Upper lobe of right lung (tissue), 1 donor: Measurements from ENCODE around the gene SPHK2. TPM values are rescaled to one million over a fixed set of nuclear protein-coding genes. Genes with fewer than 3 reads are reported as not detected.
A peak's percentile ranks its signal among the peaks of the same experiment; 100 is the strongest.
"Not testable (repeated sequence)": the region's sequence is repeated elsewhere in the genome, so short reads cannot be mapped to it uniquely, and the experiment has no call there.

Experiments
- ATAC-seq: fragments of 200-7000 bp; cut with Tn5 transposase; one replicate; pipeline ENCODE4 v1.9.1; 2020; ENCODE audit warnings: mild to moderate bottlenecking, moderate library complexity
- DNase-seq: peaks from one replicate; pipeline ENCODE4 v3.0.0-alpha.2; 2020
- H3K27ac ChIP-seq: fragments of 200-600 bp; one replicate; pipeline ENCODE4 v1.8.0; 2022
- H3K27me3 ChIP-seq: fragments of 200-600 bp; one replicate; pipeline ENCODE4 v1.8.0; 2022; ENCODE audit warnings: mild to moderate bottlenecking
- H3K36me3 ChIP-seq: fragments of 200-600 bp; one replicate; pipeline ENCODE4 v1.8.0; 2022
- H3K4me1 ChIP-seq: fragments of 200-600 bp; one replicate; pipeline ENCODE4 v1.8.0; 2022
- H3K4me3 ChIP-seq: fragments of 200-600 bp; one replicate; pipeline ENCODE4 v1.8.0; 2022; ENCODE audit warnings: mild to moderate bottlenecking
- H3K9me3 ChIP-seq: fragments of 200-600 bp; one replicate; pipeline ENCODE4 v1.8.0; 2022
- intact Hi-C: fragments of 100-400 bp; cut with DNase I; formaldehyde crosslinking; loops from one replicate; pipeline ENCODE4 v1.11.0; 2022
- total RNA-seq: library from RNA; stranded (reverse); fragmentation: NEBNext Ultra II Directional; extraction: Animal tissue kit (Norgen Biotek cat#: 25700); gene quantifications from one replicate; pipeline ENCODE4 v1.2.1, GENCODE V29; 2021
- TF ChIP-seq, protein P1 (sequence below): fragments of 200-600 bp; IDR thresholded peaks from one replicate; pipeline ENCODE4 v1.8.0; 2022; ENCODE audit warnings: antibody characterized with exemption
- donor health status: DM: no; HTN: yes; CAD: no; lungs with severe emphysema.

SPHK2 gene
- total RNA-seq, 1 donor from 2014 or later: 23.3 TPM

DNA sequence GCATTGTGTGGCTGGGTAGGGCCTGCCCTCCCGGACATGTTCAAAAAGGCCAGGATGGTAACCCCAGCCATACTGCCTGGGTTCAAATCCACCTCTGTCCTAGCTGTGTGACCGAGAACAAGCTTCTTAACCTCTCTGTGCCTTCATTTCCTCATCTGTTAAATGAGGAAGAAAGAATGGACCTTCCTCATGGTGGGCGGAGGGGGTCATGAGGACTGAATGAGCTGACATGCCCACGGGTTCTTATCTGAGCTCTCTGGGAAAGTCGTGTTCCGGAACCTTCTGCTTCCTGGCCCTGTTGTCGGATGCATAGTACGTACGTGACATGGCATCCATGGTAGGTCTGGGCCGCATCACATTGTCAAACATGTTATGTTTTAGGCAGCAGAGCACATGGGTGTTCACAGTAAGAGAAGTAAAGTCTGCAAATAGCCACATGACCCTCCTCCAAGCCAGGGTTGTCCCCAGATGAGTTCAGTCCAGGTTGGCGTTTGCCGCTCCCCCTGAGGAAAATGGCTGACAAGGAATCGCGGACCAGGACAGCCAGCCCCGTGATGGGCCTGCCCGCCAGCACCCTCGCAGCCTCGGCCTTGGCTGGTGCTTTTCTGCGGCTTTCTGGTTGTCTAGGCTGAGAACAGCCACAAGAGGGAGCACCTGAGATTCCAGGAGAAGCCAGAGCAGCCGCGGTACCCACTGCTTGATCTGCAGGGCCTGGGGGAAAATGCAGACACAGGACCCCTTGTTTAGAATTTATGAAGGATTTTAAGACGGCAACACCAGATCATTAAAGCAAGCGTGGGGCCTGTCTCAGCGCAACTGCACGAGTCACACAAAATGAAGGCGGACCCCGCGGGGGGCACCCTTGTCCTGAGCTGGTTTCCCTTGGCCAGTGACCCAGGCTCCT lies 55.9 kb downstream of the SPHK2 start:
- Histone ChIP-seq H3K27ac (peak overlapping the region; percentile 61), H3K9me3 (no peaks in the 10 kb centered on the region)
- intact Hi-C loops: no loop called here

DNA sequence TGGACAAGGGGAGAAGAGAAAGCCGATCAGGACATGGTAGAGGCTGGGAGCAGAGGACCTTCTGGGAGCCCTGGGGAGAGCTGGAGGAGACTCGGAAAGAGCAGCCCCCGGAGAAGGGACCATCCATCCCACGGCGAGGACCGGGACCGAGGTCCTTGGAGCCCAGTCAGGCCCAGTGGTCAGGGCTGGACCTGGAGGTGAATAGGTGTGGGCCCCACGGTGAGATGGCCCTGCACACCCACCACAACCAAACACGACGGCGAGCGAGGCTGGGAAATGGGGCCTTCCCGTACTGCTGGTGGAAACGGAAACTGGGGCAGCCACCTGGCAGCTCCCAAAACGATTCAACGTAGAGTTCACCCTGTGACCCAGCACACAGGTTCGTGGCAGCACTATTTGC lies 57.2 kb downstream of the SPHK2 start:
- no peak for ATAC-seq
- Histone ChIP-seq H3K9me3 (no peaks in the 10 kb centered on the region), H3K27ac (no peak overlapping the region), H3K4me3 (no peak overlapping the region), H3K4me1 (peaks cover 10% of the 10 kb centered on the region), H3K27me3 (no peaks in the 10 kb centered on the region), H3K36me3 (no peaks in the 10 kb centered on the region)
- TF ChIP-seq, protein P1, sequence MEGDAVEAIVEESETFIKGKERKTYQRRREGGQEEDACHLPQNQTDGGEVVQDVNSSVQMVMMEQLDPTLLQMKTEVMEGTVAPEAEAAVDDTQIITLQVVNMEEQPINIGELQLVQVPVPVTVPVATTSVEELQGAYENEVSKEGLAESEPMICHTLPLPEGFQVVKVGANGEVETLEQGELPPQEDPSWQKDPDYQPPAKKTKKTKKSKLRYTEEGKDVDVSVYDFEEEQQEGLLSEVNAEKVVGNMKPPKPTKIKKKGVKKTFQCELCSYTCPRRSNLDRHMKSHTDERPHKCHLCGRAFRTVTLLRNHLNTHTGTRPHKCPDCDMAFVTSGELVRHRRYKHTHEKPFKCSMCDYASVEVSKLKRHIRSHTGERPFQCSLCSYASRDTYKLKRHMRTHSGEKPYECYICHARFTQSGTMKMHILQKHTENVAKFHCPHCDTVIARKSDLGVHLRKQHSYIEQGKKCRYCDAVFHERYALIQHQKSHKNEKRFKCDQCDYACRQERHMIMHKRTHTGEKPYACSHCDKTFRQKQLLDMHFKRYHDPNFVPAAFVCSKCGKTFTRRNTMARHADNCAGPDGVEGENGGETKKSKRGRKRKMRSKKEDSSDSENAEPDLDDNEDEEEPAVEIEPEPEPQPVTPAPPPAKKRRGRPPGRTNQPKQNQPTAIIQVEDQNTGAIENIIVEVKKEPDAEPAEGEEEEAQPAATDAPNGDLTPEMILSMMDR: no peak
- intact Hi-C loops: no loop called here
- no peak for DNase-seq

More for the DNA sequence above, 55.9 kb downstream of the SPHK2 start:
- DNase-seq (peak; percentile 83), ATAC-seq (peak; percentile 87)
- no peaks in the 10 kb centered on the region for H3K27me3 ChIP-seq
- H3K36me3 ChIP-seq: no peaks in the 10 kb centered on the region
- peaks cover 10% of the 10 kb centered on the region for H3K4me1 ChIP-seq
- TF ChIP-seq, protein P1: peak; percentile 86
- H3K4me3 ChIP-seq: no peak overlapping the region

DNA sequence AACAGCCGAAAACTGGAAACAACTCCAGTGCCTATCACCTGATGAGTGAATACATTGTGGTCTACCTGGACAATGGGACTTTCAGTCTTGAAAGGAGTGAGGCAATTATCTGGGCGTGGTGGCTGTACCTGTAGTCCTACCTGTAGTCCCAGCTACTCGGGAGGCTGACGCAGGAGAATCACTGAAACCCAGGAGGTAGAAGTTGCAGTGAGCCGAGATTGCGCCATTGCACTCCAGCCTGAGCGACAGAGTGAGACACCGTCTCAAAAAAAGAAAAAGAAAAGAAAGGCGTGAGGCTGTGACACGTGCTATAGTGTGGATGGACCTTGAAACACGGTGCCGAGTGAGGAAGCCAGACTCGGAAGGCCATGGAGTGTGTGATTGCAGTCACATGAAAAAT lies 57.6 kb downstream of the SPHK2 start:
- Histone ChIP-seq H3K9me3 (no peaks in the 10 kb centered on the region), H3K4me1 (peaks cover 10% of the 10 kb centered on the region), H3K36me3 (no peaks in the 10 kb centered on the region), H3K27me3 (no peaks in the 10 kb centered on the region), H3K27ac (no peak overlapping the region), H3K4me3 (no peak overlapping the region)
- ATAC-seq (no peak), DNase-seq (no peak)
- intact Hi-C loops: no loop called here
- TF ChIP-seq, protein P1: no peak

DNA sequence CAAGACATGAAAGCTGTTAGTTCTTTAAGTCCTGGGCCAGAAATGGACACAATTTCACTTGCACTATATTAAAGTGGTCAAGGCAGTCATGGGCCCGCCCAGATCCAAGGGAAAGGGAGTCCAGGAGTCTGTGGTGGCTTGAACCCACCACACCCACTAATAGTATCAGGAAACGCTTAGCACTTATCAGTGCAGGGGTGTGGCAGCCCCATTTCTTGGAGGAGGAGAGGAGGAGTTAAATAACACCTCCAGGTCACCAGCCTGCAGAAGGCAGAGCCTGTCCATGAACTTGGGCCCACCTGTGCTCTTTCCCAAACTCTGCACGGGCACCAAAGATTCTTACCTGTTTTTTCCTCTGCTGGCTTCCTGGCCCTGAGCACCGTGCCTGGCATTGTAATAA lies 58.9 kb downstream of the SPHK2 start:
- TF ChIP-seq, protein P1: no peak
- DNase-seq: no peak
- intact Hi-C loops: no loop called here

DNA sequence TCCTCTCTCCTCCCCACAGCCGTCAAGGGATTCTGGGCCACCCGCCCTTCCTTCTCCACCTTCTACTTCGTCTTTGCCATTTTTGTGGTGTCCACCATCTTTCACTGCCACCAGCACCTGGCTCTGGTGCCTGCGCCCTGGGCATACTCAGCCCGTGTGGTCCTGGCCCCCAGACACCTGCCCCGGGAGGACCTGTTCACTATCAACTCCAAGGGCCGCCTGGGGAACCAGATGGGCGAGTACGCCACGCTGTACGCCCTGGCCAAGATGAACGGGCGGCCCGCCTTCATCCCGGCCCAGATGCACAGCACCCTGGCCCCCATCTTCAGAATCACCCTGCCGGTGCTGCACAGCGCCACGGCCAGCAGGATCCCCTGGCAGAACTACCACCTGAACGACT lies 60.7 kb downstream of the SPHK2 start:
- ATAC-seq: not testable (repeated sequence)

More for the DNA sequence above, 58.9 kb downstream of the SPHK2 start:
- peaks cover 10% of the 10 kb centered on the region for H3K4me1 ChIP-seq
- H3K27ac ChIP-seq: no peak overlapping the region
- no peak overlapping the region for H3K4me3 ChIP-seq
- H3K27me3 ChIP-seq: no peaks in the 10 kb centered on the region
- no peak for ATAC-seq
- no peaks in the 10 kb centered on the region for H3K36me3 ChIP-seq
- no peaks in the 10 kb centered on the region for H3K9me3 ChIP-seq

More for the DNA sequence above, 60.7 kb downstream of the SPHK2 start:
- intact Hi-C loops, DNase-seq, H3K4me3 ChIP-seq, H3K27me3 ChIP-seq, H3K27ac ChIP-seq, H3K36me3 ChIP-seq, H3K9me3 ChIP-seq: not testable (repeated sequence)
- H3K4me1 ChIP-seq: peaks cover 12% of the 10 kb centered on the region

Other genes starting within 250 kb of the SPHK2 start
- gene KDELR1, start 228.0 kb upstream of the SPHK2 start, total RNA-seq: 138 TPM
- 0.61 TPM for gene GRIN2D, start 225.8 kb upstream of the SPHK2 start, total RNA-seq
- gene GRWD1, start 173.5 kb upstream of the SPHK2 start, total RNA-seq: 27.1 TPM
- 1.1 TPM for gene KCNJ14, start 163.9 kb upstream of the SPHK2 start, total RNA-seq
- 60.7 TPM for gene CYTH2, start 150.1 kb upstream of the SPHK2 start, total RNA-seq
- 7.1 TPM for gene LMTK3, start 107.7 kb upstream of the SPHK2 start, total RNA-seq
- 20.4 TPM for gene SULT2B1, start 67.3 kb upstream of the SPHK2 start, total RNA-seq
- gene SPACA4, start 12.8 kb upstream of the SPHK2 start, total RNA-seq: 0.98 TPM
- gene FAM83E, start 4.4 kb upstream of the SPHK2 start, total RNA-seq: 31.1 TPM
- 1,025 TPM for gene RPL18, start 328 bp upstream of the SPHK2 start, total RNA-seq
- 17.7 TPM for gene DBP, start 17.9 kb downstream of the SPHK2 start, total RNA-seq
- gene CA11, start 26.7 kb downstream of the SPHK2 start, total RNA-seq: 9.5 TPM
- 1.2 TPM for gene NTN5, start 53.5 kb downstream of the SPHK2 start, total RNA-seq
- 0.81 TPM for gene FUT2, start 76.5 kb downstream of the SPHK2 start, total RNA-seq
- 1.2 TPM for gene MAMSTR, start 100.2 kb downstream of the SPHK2 start, total RNA-seq
- gene RASIP1, start 121.1 kb downstream of the SPHK2 start, total RNA-seq: 54.5 TPM
- 3.8 TPM for gene IZUMO1, start 127.4 kb downstream of the SPHK2 start, total RNA-seq
- gene FUT1, start 133.1 kb downstream of the SPHK2 start, total RNA-seq: 19.9 TPM
- not detected for gene FGF21, start 136.0 kb downstream of the SPHK2 start, total RNA-seq
- gene BCAT2, start 191.5 kb downstream of the SPHK2 start, total RNA-seq: 59.0 TPM
- 23.5 TPM for gene HSD17B14, start 217.0 kb downstream of the SPHK2 start, total RNA-seq
- gene PLEKHA4, start 249.1 kb downstream of the SPHK2 start, total RNA-seq: 16.0 TPM